ENCODE results near the gene GID8.

Gene GID8

DNA sequence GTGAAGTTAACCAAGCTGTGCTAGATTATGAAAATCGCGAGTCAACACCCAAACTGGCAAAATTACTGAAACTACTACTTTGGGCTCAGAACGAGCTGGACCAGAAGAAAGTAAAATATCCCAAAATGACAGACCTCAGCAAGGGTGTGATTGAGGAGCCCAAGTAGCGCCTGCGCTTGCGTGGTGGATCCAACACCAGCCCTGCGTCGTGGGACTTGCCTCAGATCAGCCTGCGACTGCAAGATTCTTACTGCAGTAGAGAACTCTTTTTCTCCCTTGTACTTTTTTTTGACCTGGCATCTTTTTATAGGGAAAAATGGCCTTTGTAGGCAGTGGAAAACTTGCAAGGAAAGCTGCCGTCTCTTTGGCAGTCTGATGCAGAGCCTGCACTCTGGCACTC lies 6.8 kb downstream of the GID8 start:
- no peak for DNase-seq

DNA sequence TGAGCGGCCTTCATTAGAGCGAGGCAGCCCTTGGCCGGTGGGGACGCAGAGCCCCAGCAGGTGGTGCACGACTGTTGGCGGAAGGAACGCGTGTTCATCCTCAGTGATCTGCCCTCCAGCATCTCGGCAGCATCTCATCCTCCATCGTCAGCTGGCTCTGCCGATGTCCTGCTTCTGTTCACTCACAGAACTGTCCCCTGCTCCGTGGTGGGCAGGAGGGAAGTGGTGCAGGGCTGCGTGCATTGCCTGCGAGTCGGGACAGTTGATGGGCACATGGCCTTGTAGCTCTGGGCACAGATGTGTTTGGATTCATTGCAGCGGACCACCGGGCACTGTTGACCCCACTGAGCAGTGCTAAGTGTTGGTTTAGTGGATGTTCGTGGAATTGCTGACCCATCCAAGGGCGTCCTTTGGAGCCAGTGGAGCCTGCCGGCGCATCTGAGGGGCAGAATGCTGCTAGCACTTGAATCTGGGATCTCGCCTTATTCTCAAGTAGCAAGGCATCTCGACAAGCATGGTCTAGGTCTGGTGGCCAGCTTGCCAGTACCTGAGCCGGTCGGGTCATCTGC lies 7.9 kb downstream of the GID8 start:
- DNase-seq: no peak

DNA sequence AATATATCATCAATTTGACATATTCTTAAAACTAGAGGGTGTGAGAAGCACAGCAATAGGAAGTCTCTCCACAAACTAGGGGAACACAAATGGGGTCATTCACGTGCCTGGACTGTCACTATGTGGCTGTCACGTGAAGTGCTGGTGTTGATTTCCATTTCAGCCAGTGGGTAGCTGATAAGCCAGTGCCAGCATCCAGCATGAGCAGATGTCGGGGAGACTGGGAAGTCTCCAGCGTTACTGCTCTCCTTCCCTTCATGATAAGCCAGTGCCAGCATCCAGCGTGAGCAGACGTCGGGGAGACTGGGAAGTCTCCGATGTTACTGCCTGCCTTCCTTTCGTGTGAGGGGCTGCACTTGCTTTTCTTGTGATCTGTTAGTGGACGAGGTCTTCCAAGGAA lies 9.0 kb downstream of the GID8 start:
- no peak for DNase-seq

DNA sequence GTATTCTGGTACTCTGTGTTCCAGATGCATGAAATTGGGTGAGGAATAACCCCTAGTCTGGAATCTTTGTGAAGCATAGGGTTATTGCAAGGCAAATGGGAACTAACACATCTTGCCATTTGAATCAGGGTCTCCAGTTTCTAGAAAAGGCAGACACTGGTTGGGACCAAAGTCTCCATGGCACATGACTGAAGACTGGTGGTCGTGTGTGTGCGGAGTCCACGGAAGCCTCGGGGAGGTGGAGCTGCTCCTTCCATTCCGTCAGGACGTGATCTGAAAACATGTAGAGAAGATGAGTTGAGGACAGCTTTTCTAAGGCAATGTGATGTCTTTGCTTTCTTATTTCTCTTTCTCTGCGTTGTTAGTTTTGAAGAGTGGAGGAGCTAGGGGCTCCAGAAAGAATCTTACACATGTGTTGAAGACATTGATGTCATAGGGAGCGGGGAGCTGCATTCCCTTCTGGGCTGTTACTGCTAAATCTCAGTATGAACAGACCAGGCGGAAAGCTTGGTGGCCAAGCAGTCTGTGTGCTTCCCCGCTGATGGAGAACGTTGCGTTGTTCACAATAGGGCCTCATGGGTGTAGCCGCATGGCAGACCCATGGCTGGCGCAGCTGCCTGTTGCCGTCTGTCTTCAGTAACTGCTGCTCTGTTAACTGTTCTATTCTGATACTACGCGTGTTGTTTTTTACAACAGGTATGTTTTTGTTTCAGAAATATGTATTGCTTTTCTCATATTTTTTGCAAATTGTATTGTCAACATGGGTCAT lies 9.8 kb downstream of the GID8 start:
- DNase-seq: no peak

DNA sequence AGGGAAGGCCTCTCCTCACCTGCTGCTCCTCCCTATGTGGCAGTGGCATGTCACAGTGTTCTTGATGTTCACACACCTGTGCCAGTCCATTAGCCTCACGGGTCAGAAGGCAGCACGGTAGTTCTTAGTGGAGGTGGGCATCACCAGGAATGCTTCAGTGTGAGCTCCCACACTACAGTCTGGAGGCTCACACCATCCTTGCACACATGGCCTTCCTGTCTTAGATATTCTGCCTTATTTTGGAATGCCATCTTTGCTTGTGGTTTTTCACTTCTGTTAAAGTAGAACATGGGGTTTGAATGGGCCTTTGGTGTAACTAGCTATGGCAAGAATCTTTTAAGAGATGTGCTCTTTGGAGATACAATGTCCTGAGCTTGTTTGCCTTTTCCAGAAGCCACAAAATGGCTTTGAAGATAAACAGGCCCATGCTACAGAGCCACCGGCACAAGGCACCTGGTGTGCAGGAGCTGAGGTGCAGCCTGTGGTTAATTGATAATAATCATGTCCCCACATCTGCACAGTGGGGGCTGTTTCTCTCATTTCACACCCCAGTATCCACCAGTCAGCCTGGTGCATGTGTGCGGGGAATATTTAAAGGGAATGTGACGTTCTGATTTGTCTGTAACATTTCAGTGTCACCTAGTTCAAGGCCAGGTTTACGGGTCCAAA lies 11.3 kb downstream of the GID8 start:
- DNase-seq: no peak

DNA sequence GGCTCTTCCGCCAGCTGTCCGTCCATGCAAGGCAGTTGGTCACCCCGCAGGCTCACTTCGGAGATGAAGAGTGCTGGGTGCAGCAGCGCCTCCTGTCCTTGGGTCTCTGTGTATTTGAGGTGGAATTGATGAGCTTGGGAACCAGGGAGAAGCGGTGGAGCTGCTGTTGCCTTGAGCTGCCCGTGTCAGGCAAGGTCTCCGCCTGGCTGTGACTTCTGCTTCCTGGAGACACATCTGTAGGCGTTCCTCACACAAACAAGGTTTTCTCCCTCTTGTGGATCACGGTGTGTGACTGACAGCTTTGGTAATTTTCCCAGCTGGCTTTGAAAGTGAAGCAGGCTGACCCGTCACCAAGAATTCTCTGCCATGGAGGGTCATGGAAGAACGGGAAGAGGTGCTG lies 12.0 kb downstream of the GID8 start:
- DNase-seq: no peak

DNA sequence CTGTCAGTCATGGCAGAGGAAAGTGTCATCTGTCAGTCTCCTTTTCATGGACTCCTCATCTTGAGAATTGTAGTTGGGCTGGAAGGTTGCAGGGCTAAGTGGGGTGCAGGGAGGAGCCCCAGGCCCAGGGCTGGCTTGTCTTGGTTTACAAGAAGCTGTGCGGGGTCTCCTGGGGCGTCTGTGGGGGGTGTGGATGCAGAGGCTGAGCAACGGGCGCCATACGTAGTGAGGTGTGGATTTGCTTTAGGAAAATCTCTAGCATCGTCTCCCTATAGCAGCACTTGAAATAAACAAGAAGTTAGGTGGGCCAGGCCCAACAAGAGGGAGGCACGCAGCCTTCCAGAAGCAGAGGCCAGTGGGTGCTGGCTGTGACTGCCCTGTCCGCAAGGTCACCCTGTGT lies 12.8 kb downstream of the GID8 start:
- no peak for DNase-seq

DNA sequence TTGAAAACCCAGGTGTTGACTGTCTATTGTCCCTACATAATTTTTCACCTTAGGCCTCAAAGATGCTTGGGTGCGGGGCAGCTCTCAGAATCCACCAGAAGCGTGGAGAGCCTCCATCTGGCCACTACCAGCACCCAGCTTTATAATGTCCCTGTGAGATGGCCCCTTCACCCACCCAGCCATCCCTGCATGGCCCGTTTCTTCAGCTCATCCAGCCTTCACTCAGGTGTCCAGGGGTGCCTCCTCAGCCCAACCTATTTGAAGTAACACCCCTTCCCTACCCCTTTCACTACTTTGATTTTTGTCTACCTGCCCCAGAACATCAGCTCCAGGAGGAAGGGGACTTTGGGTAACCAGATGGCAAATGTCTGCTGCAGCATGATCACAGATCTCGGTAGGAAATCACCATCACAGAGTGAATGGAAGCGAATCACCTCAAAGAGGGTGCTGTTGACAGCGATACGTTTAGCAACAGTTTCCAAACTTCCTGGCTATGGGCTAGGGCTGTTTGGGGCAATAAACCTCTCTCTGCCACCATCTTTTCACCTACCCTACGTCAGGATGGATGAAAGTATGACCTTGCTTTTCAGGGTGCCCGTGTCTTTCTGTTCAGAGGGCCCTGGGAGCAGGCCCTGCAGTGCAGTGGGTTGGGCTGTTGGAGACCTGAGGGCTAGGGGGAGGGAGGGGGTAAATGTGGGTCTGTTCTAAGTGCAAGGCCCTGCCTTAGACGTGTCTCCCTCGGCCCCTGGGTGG lies 13.4 kb downstream of the GID8 start:
- DNase-seq: no peak

DNA sequence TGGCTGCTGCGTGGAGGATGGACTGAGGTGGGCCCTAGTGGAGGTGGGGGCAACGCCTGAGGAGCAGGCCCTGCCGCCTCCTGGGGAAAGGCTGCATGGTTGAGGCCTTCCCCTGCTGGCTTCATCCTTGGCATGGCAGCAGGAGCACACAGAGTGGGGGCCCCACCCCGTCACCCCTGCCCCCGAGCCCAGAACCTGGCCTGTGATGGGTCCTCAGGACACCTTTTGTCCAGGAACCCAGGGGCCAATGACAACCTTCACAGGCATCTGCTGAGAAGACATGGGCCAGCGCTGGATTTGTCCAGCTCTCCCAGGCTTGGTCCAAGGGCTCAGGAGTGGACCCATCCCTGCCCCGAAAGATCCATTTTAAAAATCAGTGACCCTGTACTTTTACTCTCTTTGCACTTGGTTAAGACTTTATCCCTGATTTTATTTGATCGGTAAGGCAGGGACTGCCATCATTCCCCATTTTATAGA lies 14.0 kb downstream of the GID8 start:
- DNase-seq: no peak

DNA sequence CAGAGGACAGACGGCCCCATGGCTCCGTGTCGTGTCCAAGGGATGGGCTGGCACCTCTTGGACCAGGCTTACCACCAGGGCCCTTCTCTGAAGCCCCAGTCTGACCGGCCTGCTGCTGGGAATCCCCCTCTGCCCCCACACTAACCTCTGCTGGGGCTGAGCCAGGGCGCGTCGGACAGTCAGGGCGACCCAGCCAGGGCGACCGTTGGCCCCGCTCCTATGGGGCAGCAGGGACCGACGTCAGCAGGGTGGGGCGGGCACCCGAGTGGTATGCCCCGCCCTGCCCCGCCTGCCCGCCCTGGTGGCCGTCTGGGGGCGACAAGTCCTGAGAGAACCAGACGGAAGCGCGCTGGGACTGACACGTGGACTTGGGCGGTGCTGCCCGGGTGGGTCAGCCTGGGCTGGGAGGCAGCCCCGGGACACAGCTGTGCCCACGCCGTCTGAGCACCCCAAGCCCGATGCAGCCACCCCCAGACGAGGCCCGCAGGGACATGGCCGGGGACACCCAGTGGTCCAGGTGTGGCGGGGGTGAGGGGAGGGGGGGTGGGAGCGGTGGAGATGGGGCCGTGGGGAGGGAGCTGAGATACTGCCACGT lies 14.5 kb downstream of the GID8 start, which contains the start of gene SLC17A9:
Gene SLC17A9, plus strand, starts transcription at position 337 of the 595 bp plus-strand sequence. Its CDS starts 122 bp downstream, at position 459.
- peak in 1 of 4 experiments; percentile 28 for DNase-seq

DNA sequence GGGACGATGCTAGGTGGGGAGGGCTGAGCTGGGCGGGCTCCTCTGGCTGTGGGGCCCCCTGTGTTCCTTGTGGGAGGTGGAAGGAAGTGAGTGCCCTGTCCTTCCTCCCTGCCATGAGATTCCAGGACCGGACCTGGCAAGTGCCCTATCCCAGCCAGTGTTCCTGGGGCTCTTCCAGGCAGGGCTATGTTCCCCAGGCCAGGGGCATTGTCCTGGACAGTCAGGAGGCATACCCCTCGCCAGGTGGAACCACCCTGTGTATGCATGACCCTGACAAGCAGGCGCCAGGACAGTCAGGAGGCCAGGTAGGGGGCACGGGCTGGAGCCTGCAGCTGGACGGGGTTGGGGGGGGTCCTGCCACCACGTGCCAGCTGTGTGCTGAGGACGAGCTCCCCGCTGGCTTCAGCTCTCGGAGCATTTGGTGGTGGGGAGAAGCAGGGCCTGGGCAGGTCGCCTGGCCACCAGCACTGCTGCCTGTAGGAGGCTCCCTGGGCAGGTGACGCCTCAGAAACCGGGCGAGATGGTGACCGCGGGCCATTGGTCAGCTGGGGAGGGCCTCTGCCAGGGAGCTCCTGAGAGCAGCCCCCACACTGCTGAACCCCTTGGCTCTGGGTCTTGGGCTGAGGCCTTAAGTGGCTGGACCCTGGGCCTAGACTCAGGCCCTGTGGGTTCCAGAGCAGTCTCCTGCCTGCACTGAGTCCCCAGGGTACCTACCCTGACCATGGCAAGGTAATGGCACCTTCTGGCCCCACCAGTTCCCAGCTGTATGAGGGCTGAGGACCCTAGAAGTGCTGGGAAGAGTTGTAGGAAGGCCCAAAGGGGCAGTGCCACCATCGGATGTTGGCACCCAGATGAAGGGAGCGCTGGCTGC lies 15.3 kb downstream of the GID8 start:
- no peak for DNase-seq

DNA sequence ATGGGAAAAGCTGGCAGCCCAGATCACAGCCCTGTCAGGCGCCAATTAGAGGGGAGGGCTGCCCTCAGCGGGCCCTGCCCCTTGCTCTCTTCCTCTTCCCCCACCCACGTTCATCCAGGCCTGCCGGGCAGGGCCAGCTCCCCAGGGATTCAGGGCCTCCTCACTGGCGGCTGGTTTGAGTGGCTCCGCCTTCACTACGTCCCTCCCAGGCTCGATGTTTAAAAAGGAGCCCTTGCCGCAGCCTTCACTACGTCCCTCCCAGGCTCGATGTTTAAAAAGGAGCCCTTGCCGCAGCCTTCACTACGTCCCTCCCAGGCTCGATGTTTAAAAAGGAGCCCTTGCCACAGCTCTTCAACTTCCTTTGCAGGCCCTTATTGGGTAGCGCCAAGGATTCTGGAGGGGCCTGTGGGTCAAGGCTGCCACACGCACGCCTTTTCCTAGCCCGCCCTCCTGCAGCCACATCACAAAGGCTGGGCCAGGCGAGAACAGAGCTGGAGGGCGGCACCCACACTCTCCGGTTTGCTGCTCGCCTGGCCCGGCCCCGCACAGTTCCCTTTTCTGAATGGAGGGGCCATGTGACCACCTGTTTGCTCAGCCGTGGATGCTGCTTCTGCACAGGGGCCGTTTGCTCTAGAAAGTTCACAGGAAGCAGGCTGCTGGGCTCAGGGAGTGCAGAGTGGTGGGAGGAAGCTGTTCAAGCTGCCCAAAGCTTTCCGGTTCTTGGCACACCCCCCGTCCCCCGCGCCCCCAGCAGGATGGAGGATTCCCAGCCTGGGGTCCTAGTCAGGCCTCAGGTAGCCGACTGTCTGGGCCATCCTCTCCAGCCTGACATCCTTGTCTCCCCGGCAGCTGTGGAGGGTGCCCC lies 16.1 kb downstream of the GID8 start:
- peak in 2 of 4 experiments; percentile 55 to 58 for DNase-seq

DNA sequence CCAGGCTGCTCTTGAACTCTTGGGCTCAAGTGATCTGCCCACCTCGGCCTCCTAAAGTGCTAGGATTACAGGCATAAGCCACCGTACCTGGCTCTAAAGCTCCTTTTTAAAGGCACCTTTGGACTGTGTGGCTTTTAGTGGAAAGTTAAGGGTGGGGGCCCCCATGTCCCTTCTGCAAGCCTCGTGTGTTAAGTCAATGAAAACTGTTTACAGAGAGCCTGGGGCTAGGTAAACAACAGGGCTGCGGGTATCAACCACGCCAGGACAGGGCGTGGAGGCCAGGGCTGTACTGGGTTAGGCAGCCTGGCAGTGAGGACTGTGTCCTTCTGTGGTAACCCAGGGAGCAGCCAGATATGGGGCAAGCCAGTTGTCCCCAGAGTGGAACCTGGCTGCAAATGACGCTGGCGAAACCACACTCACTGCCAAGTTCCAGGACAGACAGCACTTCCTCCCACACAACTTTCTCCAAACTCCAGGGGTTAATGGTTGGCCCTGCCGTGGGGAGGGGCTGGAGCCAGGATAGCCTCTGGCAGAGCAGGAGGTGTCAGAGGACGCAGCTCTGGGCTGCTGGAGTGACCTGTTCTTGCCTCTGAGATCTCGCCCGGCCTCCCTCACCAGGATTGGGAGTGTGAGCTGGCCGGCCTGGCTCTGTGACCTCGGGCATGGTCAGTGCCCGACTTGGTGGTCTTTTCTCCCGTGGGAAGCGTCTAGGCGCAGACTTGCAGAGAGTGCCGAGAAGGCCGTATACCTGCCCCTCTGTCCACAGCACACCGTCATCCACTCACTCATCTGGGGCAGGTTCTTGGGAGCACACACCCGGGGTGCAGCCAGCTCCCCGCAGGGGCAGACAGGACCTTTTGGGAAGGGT lies 17.8 kb downstream of the GID8 start:
- no peak for DNase-seq

DNA sequence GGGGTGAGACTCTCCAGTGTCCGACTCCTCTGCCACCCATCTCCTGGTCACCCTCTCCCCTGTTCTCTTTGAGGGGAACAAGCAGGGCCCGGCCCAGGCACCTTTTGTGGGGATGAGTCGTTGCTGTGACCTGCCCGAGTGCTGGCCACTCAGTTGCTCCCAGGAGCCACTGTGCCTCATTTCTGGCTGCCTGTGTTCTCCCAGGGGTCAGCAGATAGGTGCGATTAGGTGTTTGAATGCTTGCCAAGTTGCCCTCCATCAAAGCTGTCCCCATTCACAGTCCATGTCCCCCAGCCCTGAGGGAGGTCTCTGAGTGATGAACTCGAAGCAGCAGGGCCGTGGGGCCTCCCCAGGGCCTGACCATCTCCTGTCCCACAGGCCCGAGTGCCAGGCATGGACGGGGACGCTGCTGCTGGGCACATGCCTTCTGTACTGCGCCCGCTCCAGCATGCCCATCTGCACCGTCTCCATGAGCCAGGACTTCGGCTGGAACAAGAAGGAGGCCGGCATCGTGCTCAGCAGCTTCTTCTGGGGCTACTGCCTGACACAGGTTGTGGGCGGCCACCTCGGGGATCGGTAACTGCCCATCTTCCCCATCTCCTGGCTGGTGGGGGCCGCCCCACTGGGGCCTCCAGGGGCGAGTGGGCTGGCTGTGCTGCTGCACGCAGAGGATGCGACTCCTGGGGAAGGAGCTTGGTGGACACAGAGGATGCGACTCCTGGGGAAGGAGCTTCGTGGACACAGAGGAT lies 18.6 kb downstream of the GID8 start:
- DNase-seq: no peak

DNA sequence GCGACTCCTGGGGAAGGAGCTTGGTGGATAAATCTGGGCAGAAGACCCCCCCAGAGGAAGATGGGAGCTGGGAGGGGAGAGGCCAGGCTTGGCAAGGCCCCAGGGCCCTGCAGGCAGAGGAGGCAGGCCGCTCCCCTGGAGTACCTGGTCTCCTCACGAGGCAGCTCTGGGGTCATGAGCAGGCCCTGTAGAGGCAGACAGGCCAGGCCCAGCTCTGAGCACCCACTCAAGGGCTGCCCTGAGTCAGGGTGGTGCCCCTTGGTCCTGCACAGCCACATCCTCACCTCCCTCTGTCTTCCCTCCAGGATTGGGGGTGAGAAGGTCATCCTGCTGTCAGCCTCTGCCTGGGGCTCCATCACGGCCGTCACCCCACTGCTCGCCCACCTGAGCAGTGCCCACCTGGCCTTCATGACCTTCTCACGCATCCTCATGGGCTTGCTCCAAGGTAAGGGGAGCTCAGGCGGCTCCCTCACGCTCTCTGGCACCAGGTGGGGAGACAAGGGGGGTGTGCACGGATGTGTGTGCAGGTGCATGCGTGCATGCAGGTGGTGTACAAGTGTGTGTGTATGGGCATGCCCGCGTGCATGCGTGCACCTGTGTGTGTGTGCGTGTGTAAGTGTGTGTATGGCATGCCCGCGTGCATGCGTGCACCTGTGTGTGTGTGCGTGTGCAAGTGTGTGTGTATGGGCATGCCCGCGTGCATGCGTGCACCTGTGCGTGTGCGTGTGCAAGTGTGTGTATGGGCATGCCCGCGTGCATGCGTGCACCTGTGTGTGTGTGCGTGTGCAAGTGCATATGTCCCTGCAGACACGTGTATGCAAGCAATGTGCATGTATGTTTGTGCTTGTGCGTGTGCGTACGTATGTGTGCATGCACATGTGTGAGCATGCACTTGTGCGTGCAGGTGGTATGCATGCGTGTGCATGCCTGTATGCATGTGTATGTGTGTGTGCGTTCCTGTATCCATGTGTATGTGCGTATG lies 19.5 kb downstream of the GID8 start:
- DNase-seq: no peak

DNA sequence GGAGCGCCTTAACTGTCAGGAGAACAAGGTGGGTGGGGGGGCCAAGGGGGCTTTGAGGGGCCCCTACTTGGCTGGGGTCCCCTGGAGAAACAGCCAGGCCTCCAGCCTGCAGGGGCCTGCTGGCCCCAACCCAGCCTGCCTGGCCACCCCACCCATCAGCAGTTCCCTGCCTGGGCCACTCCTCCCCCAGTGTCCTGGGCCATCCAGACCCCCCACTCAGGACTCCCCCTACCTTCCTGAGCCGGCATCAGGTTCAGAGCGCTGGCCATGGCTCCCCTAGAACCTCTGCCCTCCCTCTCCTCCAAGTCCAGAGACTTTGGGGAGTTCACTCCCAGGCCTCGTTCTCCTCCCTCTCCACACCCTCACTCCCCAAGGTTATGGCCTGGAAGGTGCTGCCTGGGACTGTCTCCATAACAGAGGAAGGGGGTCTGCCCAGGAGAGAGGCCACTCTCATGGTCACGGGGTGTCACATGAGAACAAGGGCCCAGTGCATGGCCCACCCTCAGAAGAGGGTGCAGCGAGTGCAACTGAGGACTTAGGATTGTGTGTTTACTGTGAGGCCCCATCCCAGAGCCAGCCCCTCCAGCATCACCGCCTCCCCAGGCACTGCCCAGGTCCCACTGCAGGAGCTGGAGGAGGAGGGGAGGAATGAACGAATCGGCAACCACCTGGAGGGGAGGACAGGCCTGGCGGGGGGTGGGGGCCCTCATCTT lies 20.6 kb downstream of the GID8 start:
- DNase-seq: no peak

All from activated naive CD4-positive, alpha-beta T cell (primary cell).